KG1 (cell line): ENCODE measurements around the gene KCNC3.

ENCODE experiments used
- DNase-seq: peaks from one replicate; lab custom pipeline; 2025; lab: John Stamatoyannopoulos, UW

KCNC3 gene

GRCh38 chr19:50275577-50276368, 53.4 kb downstream of the KCNC3 start:
- no peak for DNase-seq

DNA sequence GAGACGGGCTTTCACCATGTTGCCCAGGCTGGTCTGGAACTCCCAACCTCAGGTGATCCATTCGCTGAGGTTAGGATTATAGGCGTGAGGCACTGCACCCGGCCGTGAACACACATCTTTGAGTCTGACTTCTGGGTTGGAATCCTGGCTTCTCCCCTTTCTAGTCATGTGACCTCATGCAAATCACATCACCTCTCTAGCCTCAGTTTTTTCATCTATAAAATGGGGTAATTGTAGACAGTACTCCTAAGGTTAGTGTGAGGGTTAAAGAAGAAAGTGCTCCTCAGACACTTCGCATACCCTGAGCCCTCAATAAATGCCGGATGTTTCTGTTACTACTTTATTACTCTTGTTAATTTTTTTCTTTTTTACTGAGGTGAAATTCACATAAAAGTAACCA, 55.4 kb downstream of the KCNC3 start:
- DNase-seq: no peak

- DNase-seq: no peak
Measured at GRCh38 chr19:50272263-50272897, 56.8 kb downstream of the KCNC3 start.

- no peak for DNase-seq
Measured at GRCh38 chr19:50269653-50270052, 59.5 kb downstream of the KCNC3 start.

DNA sequence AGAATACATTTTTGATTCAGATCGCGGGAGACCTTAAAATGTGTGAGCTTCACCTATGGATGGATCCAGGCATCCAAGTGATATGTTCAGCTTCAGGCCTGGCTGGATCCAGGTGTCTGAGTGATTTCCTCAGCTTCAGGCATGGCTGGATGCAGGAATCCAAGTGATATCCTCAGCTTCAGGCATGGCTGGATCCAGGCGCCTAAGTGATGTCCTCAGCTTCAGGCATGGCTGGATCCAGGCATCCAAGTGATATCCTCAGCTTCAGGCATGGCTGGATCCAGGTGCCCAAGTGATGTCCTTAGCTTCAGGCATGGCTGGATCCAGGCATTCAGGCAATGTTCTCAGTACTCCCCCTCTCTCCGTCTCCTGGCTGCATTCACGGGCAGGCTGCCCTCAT, 60.7 kb downstream of the KCNC3 start:
- no peak for DNase-seq

DNA sequence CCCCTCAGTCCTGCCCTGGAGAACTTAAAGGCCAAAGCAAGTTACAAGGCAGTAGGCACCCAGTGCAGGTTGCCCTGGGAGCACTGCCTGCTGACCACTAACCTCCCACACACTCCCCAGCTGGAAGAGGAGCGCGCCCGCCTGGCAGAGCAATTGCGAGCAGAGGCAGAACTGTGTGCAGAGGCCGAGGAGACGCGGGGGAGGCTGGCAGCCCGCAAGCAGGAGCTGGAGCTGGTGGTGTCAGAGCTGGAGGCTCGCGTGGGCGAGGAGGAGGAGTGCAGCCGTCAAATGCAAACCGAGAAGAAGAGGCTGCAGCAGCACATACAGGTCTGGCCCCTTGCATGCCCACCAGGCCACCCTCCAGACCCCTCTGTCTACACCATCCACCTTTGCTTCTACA, 61.1 kb downstream of the KCNC3 start:
- no peak for DNase-seq

GRCh38 chr19:50266896-50267295, 62.3 kb downstream of the KCNC3 start:
- no peak for DNase-seq

DNA sequence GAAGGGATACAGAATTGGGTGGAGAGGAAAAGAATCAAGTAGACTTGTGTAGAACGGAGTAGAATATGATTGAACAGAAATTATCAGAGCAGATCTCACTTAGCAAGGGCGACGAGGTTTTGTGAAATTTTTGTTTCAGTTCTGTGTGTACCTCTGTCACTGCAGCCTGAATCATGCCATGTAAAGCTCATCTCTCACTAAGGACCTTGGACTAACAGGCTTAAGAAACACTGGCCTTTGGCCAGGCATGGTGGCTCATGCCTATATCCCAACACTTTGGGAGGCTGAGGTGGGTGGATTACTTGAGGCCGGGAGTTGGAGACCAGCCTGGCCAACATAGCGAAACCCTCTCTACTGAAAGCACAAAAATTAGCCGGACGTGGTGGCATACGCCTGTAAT, 63.1 kb downstream of the KCNC3 start:
- no peak for DNase-seq

GRCh38 chr19:50264483-50265186, 64.5 kb downstream of the KCNC3 start:
- no peak for DNase-seq

DNA sequence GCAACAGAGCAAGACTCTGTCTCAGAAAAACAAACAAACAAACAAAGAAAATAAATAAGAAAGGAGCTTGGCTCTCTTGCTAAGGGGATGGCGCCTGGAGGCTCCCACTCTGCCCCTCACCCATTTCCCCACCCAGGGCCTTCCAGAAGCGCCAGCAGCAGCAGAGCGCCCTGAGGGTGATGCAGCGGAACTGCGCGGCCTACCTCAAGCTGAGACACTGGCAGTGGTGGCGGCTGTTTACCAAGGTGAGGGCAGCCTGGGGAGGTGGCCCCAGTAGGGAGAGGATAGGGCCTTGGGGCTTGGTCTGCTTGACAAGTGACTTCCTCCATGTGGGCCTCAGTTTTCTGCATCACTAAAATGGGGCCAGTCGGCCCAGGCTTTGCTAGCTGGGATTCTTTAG, 66.0 kb downstream of the KCNC3 start:
- DNase-seq: no peak
